Keratinocyte (primary cell): ENCODE measurements around the gene MFAP2.

ENCODE experiments used
- EZH2 ChIP-seq: IDR thresholded peaks from one replicate; pipeline ENCODE4 v1.6.1; 2012; ENCODE audit warnings: inconsistent platforms, mild to moderate bottlenecking, low read length, moderate library complexity
- TF ChIP-seq, protein P1 (sequence below), 3 experiments: IDR thresholded peaks in 1 of 3; conservative IDR thresholded peaks in 1 of 3; optimal IDR thresholded peaks in 1 of 3; 2 replicates in 2 of 3; 3 replicates in 1 of 3; pipeline versions ENCODE3 to v1.5.1; 2011; ENCODE audit warnings: low read length in 3 of 3, mild to moderate bottlenecking in 3 of 3, moderate library complexity in 2 of 3, control low read depth in 1 of 3, inconsistent platforms in 1 of 3; ENCODE audit not compliant: insufficient read depth in 2 of 3; ENCODE audit errors: extremely low read depth in 1 of 3

DNA sequence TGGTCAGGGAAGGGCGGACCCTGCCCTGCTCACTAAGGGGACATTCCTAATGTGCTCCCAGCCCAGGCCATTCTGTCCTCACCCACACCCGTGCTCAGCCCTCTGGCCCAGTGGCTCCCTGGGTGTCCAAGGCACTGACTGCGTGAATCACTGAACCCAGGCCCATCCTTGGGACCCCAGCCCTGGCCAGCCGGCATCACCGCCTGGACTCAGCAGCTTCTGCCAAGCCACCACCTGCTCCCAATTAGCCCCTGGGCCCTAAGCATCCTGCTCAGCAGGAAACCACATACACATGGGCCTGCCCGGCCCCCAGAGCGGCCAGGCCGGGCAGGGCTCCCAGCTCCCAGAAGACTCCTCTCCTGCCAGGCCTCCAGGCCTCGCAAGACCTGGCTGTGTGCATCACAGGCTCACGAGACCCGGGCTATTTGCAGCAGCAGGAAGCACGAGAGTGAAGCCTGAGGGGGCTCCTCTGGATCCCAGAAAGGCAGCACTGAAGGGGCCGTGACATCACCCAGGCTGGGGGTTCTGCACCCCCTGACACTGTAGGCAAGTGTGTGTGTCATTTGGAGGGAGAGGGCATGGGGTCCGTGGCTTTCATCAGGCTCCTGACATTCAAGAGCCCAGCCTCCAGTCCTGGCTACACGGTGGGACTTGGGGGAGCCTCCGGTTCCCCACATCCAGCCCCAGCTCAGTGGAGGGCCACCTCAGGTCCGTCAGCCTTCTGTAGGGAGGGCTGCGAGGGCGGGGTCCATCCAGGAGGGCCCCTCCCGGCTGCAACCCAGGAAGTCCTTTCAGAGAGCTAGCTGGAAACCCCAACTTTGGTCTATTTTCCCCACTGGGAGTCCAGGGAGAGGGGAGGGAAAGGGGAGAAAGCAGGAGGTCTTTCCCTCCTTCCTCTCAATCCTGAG lies 1.6 kb downstream of the MFAP2 start:
- TF ChIP-seq, protein P1, sequence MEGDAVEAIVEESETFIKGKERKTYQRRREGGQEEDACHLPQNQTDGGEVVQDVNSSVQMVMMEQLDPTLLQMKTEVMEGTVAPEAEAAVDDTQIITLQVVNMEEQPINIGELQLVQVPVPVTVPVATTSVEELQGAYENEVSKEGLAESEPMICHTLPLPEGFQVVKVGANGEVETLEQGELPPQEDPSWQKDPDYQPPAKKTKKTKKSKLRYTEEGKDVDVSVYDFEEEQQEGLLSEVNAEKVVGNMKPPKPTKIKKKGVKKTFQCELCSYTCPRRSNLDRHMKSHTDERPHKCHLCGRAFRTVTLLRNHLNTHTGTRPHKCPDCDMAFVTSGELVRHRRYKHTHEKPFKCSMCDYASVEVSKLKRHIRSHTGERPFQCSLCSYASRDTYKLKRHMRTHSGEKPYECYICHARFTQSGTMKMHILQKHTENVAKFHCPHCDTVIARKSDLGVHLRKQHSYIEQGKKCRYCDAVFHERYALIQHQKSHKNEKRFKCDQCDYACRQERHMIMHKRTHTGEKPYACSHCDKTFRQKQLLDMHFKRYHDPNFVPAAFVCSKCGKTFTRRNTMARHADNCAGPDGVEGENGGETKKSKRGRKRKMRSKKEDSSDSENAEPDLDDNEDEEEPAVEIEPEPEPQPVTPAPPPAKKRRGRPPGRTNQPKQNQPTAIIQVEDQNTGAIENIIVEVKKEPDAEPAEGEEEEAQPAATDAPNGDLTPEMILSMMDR (optimal IDR thresholded peaks at IDR 0.05 in 1 of 3, IDR thresholded peaks at IDR 0.05 in 1 of 3, conservative IDR thresholded peaks at IDR 0.05 in 1 of 3; ENCODE audit: extremely low read depth in 1 of 3, insufficient read depth in 2 of 3, low read length in 3 of 3): no peak
- TF ChIP-seq EZH2: no peak
